DOHH2 (cell line): ENCODE data around the gene DNAJC11.

Experiments used
- H3F3A ChIP-seq: fragments of 200-600 bp; sonication (generic), shearing (Covaris generic); 2 replicates; pipeline ENCODE4 v1.6.0; 2016; ENCODE audit warnings: antibody characterized with exemption, mild to moderate bottlenecking; ENCODE audit not compliant: control insufficient read depth, insufficient read depth
- H3K27ac ChIP-seq: fragments of 200-600 bp; sonication (generic); 2 replicates; pipeline ENCODE4 v1.5.1; 2014; ENCODE audit warnings: low read depth, mild to moderate bottlenecking, low read length, moderate library complexity
- H3K27me3 ChIP-seq: fragments of 200-600 bp; sonication (generic); 2 replicates; pipeline ENCODE4 v1.6.1; 2014; ENCODE audit warnings: mild to moderate bottlenecking, low read length, mixed read lengths; ENCODE audit not compliant: control insufficient read depth
- H3K36me3 ChIP-seq: fragments of 200-600 bp; sonication (generic); 2 replicates; pipeline ENCODE4 v1.6.1; 2014; ENCODE audit warnings: mild to moderate bottlenecking, low read length, moderate library complexity, mixed read lengths; ENCODE audit not compliant: control insufficient read depth
- H3K4me1 ChIP-seq: fragments of 200-600 bp; sonication (generic); 2 replicates; pipeline ENCODE4 v1.6.1; 2014; ENCODE audit warnings: mild to moderate bottlenecking, low read length, mixed read lengths; ENCODE audit not compliant: control insufficient read depth
- H3K4me2 ChIP-seq: fragments of 200-600 bp; sonication (generic); 2 replicates; pipeline ENCODE4 v1.6.0; 2014; ENCODE audit warnings: mild to moderate bottlenecking, low read length, moderate library complexity
- H3K4me3 ChIP-seq: fragments of 200-600 bp; sonication (generic); 2 replicates; pipeline ENCODE4 v1.5.1; 2014; ENCODE audit warnings: mild to moderate bottlenecking, low read length, mixed read lengths
- H3K79me2 ChIP-seq: fragments of 200-600 bp; sonication (generic); 2 replicates; pipeline ENCODE4 v1.6.1; 2014; ENCODE audit warnings: mild to moderate bottlenecking, low read length, mixed read lengths; ENCODE audit not compliant: control insufficient read depth
- H3K9me2 ChIP-seq: fragments of 200-600 bp; sonication (generic); replicated peaks from 2 replicates; pipeline ENCODE4 v1.6.1; 2014; ENCODE audit warnings: mild to moderate bottlenecking, low read length, mixed read lengths; ENCODE audit not compliant: control insufficient read depth
- H3K9me3 ChIP-seq: fragments of 200-600 bp; sonication (generic); 2 replicates; pipeline ENCODE4 v1.6.1; 2014; ENCODE audit warnings: antibody characterized with exemption, low read length, mixed read lengths; ENCODE audit not compliant: control insufficient read depth, insufficient read depth
- H4K20me1 ChIP-seq: fragments of 200-600 bp; sonication (generic); 2 replicates; pipeline ENCODE4 v1.6.0; 2014; ENCODE audit warnings: low read depth, mild to moderate bottlenecking, antibody characterized with exemption, low read length, moderate library complexity; ENCODE audit not compliant: control insufficient read depth, insufficient read depth
- EZH2phosphoT487 ChIP-seq: fragments of 200-600 bp; sonication (generic); IDR thresholded peaks from 2 replicates; pipeline ENCODE4 v1.6.1; 2017; ENCODE audit warnings: borderline replicate concordance, mild to moderate bottlenecking, antibody characterized with exemption, low read length, moderate library complexity, mixed read lengths
- TF ChIP-seq, protein P1 (sequence below): fragments of 200-600 bp; sonication (generic); IDR thresholded peaks from one replicate; pipeline ENCODE4 v1.5.1; 2014; ENCODE audit warnings: antibody characterized with exemption, mild to moderate bottlenecking, low read depth, low read length; ENCODE audit not compliant: poor library complexity, severe bottlenecking

The DNAJC11 gene

GRCh38 chr1:6596351-6596750, 105.3 kb downstream of the DNAJC11 start:
- Histone ChIP-seq H3K36me3 (peaks cover 13% of the 10 kb centered on the region; the same call in 1 of the 2 replicates), H3K4me1 (peaks cover 23% of the 10 kb centered on the region), H3K79me2 (peaks cover 19% of the 10 kb centered on the region), H4K20me1 (peaks cover 10% of the 10 kb centered on the region; the same call in 1 of the 2 replicates), H3K27ac (no peak overlapping the region), H3F3A (peaks cover 5% of the 10 kb centered on the region; the same call in 1 of the 2 replicates), H3K9me2 (no peaks in the 10 kb centered on the region), H3K9me3 (no peaks in the 10 kb centered on the region), H3K27me3 (peaks cover 13% of the 10 kb centered on the region), H3K4me2 (no peak overlapping the region), H3K4me3 (no peak overlapping the region)
- no peak for TF ChIP-seq EZH2phosphoT487
- TF ChIP-seq, protein P1, sequence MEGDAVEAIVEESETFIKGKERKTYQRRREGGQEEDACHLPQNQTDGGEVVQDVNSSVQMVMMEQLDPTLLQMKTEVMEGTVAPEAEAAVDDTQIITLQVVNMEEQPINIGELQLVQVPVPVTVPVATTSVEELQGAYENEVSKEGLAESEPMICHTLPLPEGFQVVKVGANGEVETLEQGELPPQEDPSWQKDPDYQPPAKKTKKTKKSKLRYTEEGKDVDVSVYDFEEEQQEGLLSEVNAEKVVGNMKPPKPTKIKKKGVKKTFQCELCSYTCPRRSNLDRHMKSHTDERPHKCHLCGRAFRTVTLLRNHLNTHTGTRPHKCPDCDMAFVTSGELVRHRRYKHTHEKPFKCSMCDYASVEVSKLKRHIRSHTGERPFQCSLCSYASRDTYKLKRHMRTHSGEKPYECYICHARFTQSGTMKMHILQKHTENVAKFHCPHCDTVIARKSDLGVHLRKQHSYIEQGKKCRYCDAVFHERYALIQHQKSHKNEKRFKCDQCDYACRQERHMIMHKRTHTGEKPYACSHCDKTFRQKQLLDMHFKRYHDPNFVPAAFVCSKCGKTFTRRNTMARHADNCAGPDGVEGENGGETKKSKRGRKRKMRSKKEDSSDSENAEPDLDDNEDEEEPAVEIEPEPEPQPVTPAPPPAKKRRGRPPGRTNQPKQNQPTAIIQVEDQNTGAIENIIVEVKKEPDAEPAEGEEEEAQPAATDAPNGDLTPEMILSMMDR = no peak

GRCh38 chr1:6594977-6595740, 106.5 kb downstream of the DNAJC11 start:
- no peaks in the 10 kb centered on the region for H3K9me3 ChIP-seq
- H3K36me3 ChIP-seq = peaks cover 20% of the 10 kb centered on the region
- H4K20me1 ChIP-seq = 0 out of 2 replicates have a peak, but pooled peaks cover 5% of the 10 kb centered on the region

DNA sequence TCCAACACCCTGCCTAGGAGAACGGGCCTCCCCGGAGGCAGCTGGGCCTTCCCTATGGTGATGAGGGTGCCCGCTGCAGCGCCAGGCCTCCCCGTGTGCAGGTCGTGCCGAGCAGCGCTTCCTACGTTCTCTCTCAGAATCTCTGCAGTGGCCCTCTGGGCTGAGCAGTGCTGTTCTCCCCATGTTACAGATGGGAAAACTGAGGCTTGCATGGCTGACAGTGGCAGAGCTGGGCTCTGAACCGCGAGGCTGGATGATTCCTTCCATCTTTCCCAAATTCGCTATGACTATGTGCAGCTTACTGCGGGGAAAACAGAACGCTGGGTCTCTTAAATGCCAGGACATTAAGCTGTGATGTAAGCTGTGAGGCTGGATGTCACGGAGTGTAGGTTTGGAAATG, 107.8 kb downstream of the DNAJC11 start:
- Histone ChIP-seq H3F3A (peaks cover 3% of the 10 kb centered on the region; the same call in 1 of the 2 replicates), H3K4me1 (no peaks in the 10 kb centered on the region), H3K79me2 (no peaks in the 10 kb centered on the region), H3K36me3 (peaks cover 33% of the 10 kb centered on the region), H3K27ac (no peak overlapping the region), H3K4me3 (no peak overlapping the region), H3K9me2 (no peaks in the 10 kb centered on the region), H4K20me1 (no peaks in the 10 kb centered on the region), H3K27me3 (no peaks in the 10 kb centered on the region), H3K4me2 (no peak overlapping the region), H3K9me3 (no peaks in the 10 kb centered on the region)
- TF ChIP-seq, protein P1 = no peak
- no peak for TF ChIP-seq EZH2phosphoT487

More at GRCh38 chr1:6594977-6595740, 106.5 kb downstream of the DNAJC11 start:
- no peak overlapping the region for H3K4me3 ChIP-seq
- H3F3A ChIP-seq = peaks cover 3% of the 10 kb centered on the region; the same call in 1 of the 2 replicates
- H3K79me2 ChIP-seq = peaks cover 7% of the 10 kb centered on the region
- H3K4me1 ChIP-seq = peaks cover 11% of the 10 kb centered on the region
- TF ChIP-seq, protein P1 = no peak
- TF ChIP-seq EZH2phosphoT487 = no peak
- no peak overlapping the region for H3K27ac ChIP-seq
- peaks cover under 1% of the 10 kb centered on the region for H3K27me3 ChIP-seq
- no peak overlapping the region for H3K4me2 ChIP-seq
- H3K9me2 ChIP-seq = no peaks in the 10 kb centered on the region
